Mucosa of descending colon (tissue), 3 donors: ENCODE measurements around the gene TAX1BP1. TPM values are rescaled to one million over a fixed set of nuclear protein-coding genes. Genes with fewer than 3 reads are reported as not detected.

ENCODE experiments used
- ATAC-seq: fragments of 200-7000 bp; cut with Tn5 transposase; one replicate; pipeline ENCODE4 v1.9.1; 2020; ENCODE audit warnings: mild to moderate bottlenecking, moderate library complexity
- DNase-seq, 3 donors: peaks; one replicate each; pipeline ENCODE4 v3.0.0-alpha.2; 2020
- H3K36me3 ChIP-seq: fragments of 200-600 bp; one replicate; pipeline ENCODE4 v1.8.0; 2021; ENCODE audit warnings: low read depth, mild to moderate bottlenecking
- H3K4me1 ChIP-seq: fragments of 200-600 bp; one replicate; pipeline ENCODE4 v1.8.0; 2021; ENCODE audit warnings: low read depth, mild to moderate bottlenecking
- H3K4me3 ChIP-seq: fragments of 200-600 bp; one replicate; pipeline ENCODE4 v1.8.0; 2021; ENCODE audit warnings: mild to moderate bottlenecking
- H3K9me3 ChIP-seq: fragments of 200-600 bp; one replicate; pipeline ENCODE4 v1.8.0; 2021; ENCODE audit warnings: mild to moderate bottlenecking
- CTCF ChIP-seq: fragments of 200-600 bp; IDR thresholded peaks from one replicate; pipeline ENCODE4 v1.8.0; 2022; ENCODE audit warnings: antibody characterized with exemption, mild to moderate bottlenecking
- intact Hi-C, 2 donors: fragments of 100-400 bp; cut with DNase I in 1 of 2; cut with micrococcal nuclease in 1 of 2; formaldehyde crosslinking; loops; one replicate each; pipeline versions ENCODE4 v1.11.0 to v1.11.1; 2022; cut with DNase I, micrococcal nuclease
- total RNA-seq, 3 donors: library from RNA; stranded (reverse); fragmentation: NEBNext Ultra II Directional in 2 of 3; extraction: Animal tissue kit (Norgen Biotek cat#: 25700) in 2 of 3; gene quantifications; one replicate each; pipeline versions ENCODE4 v1.2.1 to v1.2.4, GENCODE V29; 2021 to 2023
- donor health status: DM: no; HTN: no; CAD: no; lungs with moderate emphysema.
- donor health status: DM: no; HTN: no; CAD: no.
- donor health status: DM: no; HTN: yes; CAD: no.

The TAX1BP1 gene
- total RNA-seq, 3 donors from 2014 or later: 115 to 163 (median 150) TPM

DNA sequence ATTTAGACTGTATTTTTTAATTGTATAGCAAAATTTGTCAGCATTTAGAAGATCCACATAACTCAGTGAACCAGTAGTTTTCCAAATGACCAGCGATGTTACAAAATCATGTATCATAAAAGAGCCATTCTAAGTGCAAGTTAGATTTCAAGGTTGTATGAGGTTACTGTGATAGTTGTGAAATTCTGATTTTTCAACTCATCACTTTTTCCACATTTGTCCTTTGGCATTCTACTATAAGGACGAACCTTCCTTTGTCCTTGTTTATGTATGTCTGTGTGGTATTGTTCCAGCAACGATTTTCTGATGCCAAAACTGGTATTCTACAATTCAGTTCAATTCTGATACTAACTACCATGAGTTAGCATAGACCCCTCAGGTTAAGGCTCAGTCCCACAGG lies 64.2 kb downstream of the TAX1BP1 start:
- intact Hi-C loops: no loop called here
- H3K36me3 ChIP-seq: no peaks in the 10 kb centered on the region
- no peak for ATAC-seq
- H3K4me1 ChIP-seq: no peaks in the 10 kb centered on the region
- TF ChIP-seq CTCF: no peak
- H3K4me3 ChIP-seq: no peak overlapping the region
- DNase-seq: no peak
- H3K9me3 ChIP-seq: no peaks in the 10 kb centered on the region

- intact Hi-C loops: no loop called here
Measured at GRCh38 chr7:27808626-27809025, 68.7 kb downstream of the TAX1BP1 start.

GRCh38 chr7:27810186-27810585 lies 70.2 kb downstream of the TAX1BP1 start:
- H3K4me3 ChIP-seq: no peak overlapping the region
- no peak for TF ChIP-seq CTCF
- H3K4me1 ChIP-seq: no peaks in the 10 kb centered on the region
- ATAC-seq (no peak), DNase-seq (no peak)
- intact Hi-C loops: no loop called here
- no peaks in the 10 kb centered on the region for H3K36me3 ChIP-seq
- no peaks in the 10 kb centered on the region for H3K9me3 ChIP-seq

More at GRCh38 chr7:27808626-27809025, 68.7 kb downstream of the TAX1BP1 start:
- H3K36me3 ChIP-seq: no peaks in the 10 kb centered on the region
- DNase-seq (no peak), ATAC-seq (no peak)
- H3K4me3 ChIP-seq: no peak overlapping the region
- H3K9me3 ChIP-seq: no peaks in the 10 kb centered on the region
- TF ChIP-seq CTCF: no peak
- H3K4me1 ChIP-seq: no peaks in the 10 kb centered on the region

GRCh38 chr7:27812706-27813105 lies 72.7 kb downstream of the TAX1BP1 start:
- H3K4me1 ChIP-seq: no peaks in the 10 kb centered on the region
- peaks cover 3% of the 10 kb centered on the region for H3K36me3 ChIP-seq
- no peak for ATAC-seq
- no peak overlapping the region for H3K4me3 ChIP-seq
- no peak for DNase-seq
- intact Hi-C loops: no loop called here
- TF ChIP-seq CTCF: no peak
- H3K9me3 ChIP-seq: no peaks in the 10 kb centered on the region

- TF ChIP-seq CTCF: no peak
- Histone ChIP-seq H3K9me3 (no peaks in the 10 kb centered on the region), H3K36me3 (no peaks in the 10 kb centered on the region), H3K4me3 (no peak overlapping the region), H3K4me1 (no peaks in the 10 kb centered on the region)
- intact Hi-C loops: no loop called here
- ATAC-seq (no peak), DNase-seq (no peak)
Measured at GRCh38 chr7:27822245-27822644, 82.3 kb downstream of the TAX1BP1 start.

GRCh38 chr7:27825891-27826290 lies 85.9 kb downstream of the TAX1BP1 start:
- TF ChIP-seq CTCF: no peak
- Histone ChIP-seq H3K9me3 (no peaks in the 10 kb centered on the region), H3K36me3 (no peaks in the 10 kb centered on the region), H3K4me1 (no peaks in the 10 kb centered on the region), H3K4me3 (no peak overlapping the region)
- DNase-seq (no peak), ATAC-seq (no peak)
- intact Hi-C loops: no loop called here
